Left lung (tissue), 10 donors: ENCODE data around the gene TEF. TPM values are rescaled to one million over a fixed set of nuclear protein-coding genes. Genes with fewer than 3 reads are reported as not detected.
A peak's percentile ranks its signal among the peaks of the same experiment; 100 is the strongest.

Source experiments
- ATAC-seq: fragments of 200-7000 bp; cut with Tn5 transposase; one replicate; pipeline ENCODE4 v1.9.1; 2020; ENCODE audit warnings: moderate library complexity
- DNase-seq, 4 donors: peaks; one replicate each; pipeline ENCODE4 v3.0.0-alpha.2; 2013 to 2020
- H3K27ac ChIP-seq, 2 donors: fragments of 200-600 bp; sonication (generic) in 1 of 2; one replicate each; pipeline versions ENCODE4 v1.5.0 to v1.8.0; 2020 to 2021
- H3K27me3 ChIP-seq, 2 donors: fragments of 200-600 bp; sonication (generic) in 1 of 2; one replicate each; pipeline versions ENCODE4 v1.5.0 to v1.8.0; 2020 to 2021
- H3K36me3 ChIP-seq, 2 donors: fragments of 200-600 bp; sonication (generic) in 1 of 2; one replicate each; pipeline versions ENCODE4 v1.5.0 to v1.8.0; 2020 to 2021
- H3K4me1 ChIP-seq, 2 donors: fragments of 200-600 bp; one replicate each; pipeline ENCODE4 v1.8.0; 2021
- H3K4me3 ChIP-seq, 2 donors: fragments of 200-600 bp; sonication (generic) in 1 of 2; one replicate each; pipeline versions ENCODE4 v1.5.0 to v1.8.0; 2020 to 2021; ENCODE audit warnings: mild to moderate bottlenecking in 1 of 2
- H3K9me3 ChIP-seq, 2 donors: fragments of 200-600 bp; sonication (generic) in 1 of 2; one replicate each; pipeline versions ENCODE4 v1.5.0 to v1.8.0; 2020 to 2021
- intact Hi-C, 2 donors: fragments of 100-400 bp; cut with DNase I; formaldehyde crosslinking; loops; one replicate each; pipeline versions ENCODE4 v1.11.2 to v1.14.2; 2022
- polyA plus RNA-seq, 6 donors: library from polyadenylated mRNA; unstranded; fragments of 120-200 nt; gene quantifications; one replicate each; pipeline ENCODE4 v1.2.1, GENCODE V29; 2013; ENCODE audit not compliant: insufficient read length in 6 of 6
- total RNA-seq, 2 donors: library from RNA; stranded (reverse); fragmentation: NEBNext Ultra II Directional; extraction: Animal tissue kit (Norgen Biotek cat#: 25700); gene quantifications; one replicate each; pipeline ENCODE4 v1.2.1, GENCODE V29; 2021
- TF ChIP-seq, protein P1 (sequence below), 2 donors: fragments of 200-600 bp; sonication (generic) in 1 of 2; IDR thresholded peaks; one replicate each; pipeline versions ENCODE4 v1.5.0 to v1.8.0; 2021; ENCODE audit warnings: antibody characterized with exemption in 2 of 2
- donor health status: DM: no; HTN: yes; CAD: no.
- donor health status: DM: no; HTN: no; CAD: no.

The TEF gene
- total and polyA plus RNA-seq, 8 donors = 10.2 to 17.3 (median 12.1) TPM

GRCh38 chr22:41407433-41407832 is 25.7 kb downstream of the TEF start:
- no peak overlapping the region for H3K4me3 ChIP-seq
- TF ChIP-seq, protein P1, sequence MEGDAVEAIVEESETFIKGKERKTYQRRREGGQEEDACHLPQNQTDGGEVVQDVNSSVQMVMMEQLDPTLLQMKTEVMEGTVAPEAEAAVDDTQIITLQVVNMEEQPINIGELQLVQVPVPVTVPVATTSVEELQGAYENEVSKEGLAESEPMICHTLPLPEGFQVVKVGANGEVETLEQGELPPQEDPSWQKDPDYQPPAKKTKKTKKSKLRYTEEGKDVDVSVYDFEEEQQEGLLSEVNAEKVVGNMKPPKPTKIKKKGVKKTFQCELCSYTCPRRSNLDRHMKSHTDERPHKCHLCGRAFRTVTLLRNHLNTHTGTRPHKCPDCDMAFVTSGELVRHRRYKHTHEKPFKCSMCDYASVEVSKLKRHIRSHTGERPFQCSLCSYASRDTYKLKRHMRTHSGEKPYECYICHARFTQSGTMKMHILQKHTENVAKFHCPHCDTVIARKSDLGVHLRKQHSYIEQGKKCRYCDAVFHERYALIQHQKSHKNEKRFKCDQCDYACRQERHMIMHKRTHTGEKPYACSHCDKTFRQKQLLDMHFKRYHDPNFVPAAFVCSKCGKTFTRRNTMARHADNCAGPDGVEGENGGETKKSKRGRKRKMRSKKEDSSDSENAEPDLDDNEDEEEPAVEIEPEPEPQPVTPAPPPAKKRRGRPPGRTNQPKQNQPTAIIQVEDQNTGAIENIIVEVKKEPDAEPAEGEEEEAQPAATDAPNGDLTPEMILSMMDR (IDR thresholded peaks at IDR 0.05) = no peak
- H3K27ac ChIP-seq = no peak overlapping the region
- H3K9me3 ChIP-seq = no peaks in the 10 kb centered on the region
- H3K27me3 ChIP-seq = no peaks in the 10 kb centered on the region
- H3K36me3 ChIP-seq = no peaks in the 10 kb centered on the region
- H3K4me1 ChIP-seq = peaks cover 7 to 30% of the 10 kb centered on the region in 2 donors
- intact Hi-C loops = loop anchor here in 1 of 2 donors (10.0 kb wide), 1 partner anchor 117 kb away; no protein-coding TSS in a partner anchor
- DNase-seq (no peak), ATAC-seq (no peak)

- H3K27ac ChIP-seq = no peak overlapping the region
- TF ChIP-seq, protein P1 (IDR thresholded peaks at IDR 0.05) = no peak
- no peak for DNase-seq
- H3K9me3 ChIP-seq = no peaks in the 10 kb centered on the region
- peaks cover 13 to 30% of the 10 kb centered on the region in 2 donors for H3K4me1 ChIP-seq
- H3K4me3 ChIP-seq = no peak overlapping the region
- H3K27me3 ChIP-seq = no peaks in the 10 kb centered on the region
- no peak for ATAC-seq
- intact Hi-C loops = loop anchor here in 1 of 2 donors (10.0 kb wide), 1 partner anchor 116 kb away; no protein-coding TSS in a partner anchor
- H3K36me3 ChIP-seq = no peaks in the 10 kb centered on the region
Observed at GRCh38 chr22:41408665-41409064, 26.9 kb downstream of the TEF start.

DNA sequence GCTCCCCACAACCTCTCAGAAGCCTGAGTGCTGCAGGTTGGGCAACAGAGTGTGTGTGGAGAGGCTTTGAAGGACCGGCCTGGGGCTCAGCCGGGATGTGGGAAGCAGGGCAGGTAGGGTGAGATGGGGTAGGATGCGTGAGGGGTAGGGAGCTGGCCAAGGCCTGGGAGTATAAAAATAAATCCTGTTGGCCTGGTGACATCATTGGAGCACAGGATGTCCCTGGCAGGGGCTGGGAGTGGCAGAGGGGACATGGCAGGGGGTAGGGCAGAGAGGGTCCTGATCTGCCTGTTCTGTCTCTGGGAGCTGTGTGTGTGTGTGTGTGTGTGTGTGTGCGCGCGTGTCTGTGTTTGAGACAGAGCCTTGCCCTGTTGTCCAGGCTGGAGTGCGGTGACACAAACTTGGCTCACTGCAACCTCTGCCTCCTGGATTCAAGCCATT is 28.6 kb downstream of the TEF start:
- Histone ChIP-seq H3K36me3 (no peaks in the 10 kb centered on the region), H3K9me3 (no peaks in the 10 kb centered on the region), H3K4me1 (peaks cover 16 to 35% of the 10 kb centered on the region in 2 donors), H3K27me3 (no peaks in the 10 kb centered on the region), H3K4me3 (no peak overlapping the region), H3K27ac (peak overlapping the region; percentile 23 to 65)
- intact Hi-C loops = no loop called here
- TF ChIP-seq, protein P1 (IDR thresholded peaks at IDR 0.05) = no peak
- ATAC-seq = peak; percentile 58
- peak in 2 of 4 donors; percentile 78 to 79 for DNase-seq

GRCh38 chr22:41411021-41411851 is 29.5 kb downstream of the TEF start:
- no peaks in the 10 kb centered on the region for H3K27me3 ChIP-seq
- no peak overlapping the region for H3K4me3 ChIP-seq
- no peaks in the 10 kb centered on the region for H3K9me3 ChIP-seq
- peak overlapping the region; percentile 57 to 65 for H3K27ac ChIP-seq
- intact Hi-C loops = no loop called here
- TF ChIP-seq, protein P1 (IDR thresholded peaks at IDR 0.05) = no peak
- DNase-seq (no peak), ATAC-seq (no peak)
- no peaks in the 10 kb centered on the region for H3K36me3 ChIP-seq
- peaks cover 16 to 43% of the 10 kb centered on the region in 2 donors for H3K4me1 ChIP-seq

DNA sequence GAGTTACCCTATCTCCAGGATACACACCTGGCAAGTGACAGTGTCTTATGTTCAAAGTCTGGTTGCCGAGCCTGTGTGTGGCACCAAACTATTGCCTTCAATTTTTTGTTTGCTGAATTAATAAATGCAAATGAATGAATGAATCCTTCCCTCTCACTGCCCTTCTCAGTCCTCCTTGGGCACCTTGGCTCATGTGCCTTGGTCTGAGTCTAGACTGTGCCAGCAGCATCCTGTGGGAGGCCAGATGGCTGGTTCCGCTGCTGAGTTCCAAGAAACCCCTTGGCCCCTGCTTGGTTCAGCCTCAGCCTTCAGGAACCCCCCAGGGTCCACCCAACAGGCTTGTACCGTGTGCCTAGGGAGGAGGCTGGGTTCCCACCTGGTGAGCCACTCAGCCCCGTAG is 33.8 kb downstream of the TEF start:
- DNase-seq = no peak
- H3K36me3 ChIP-seq = no peaks in the 10 kb centered on the region
- no peaks in the 10 kb centered on the region for H3K27me3 ChIP-seq
- H3K27ac ChIP-seq = no peak overlapping the region
- H3K9me3 ChIP-seq = no peaks in the 10 kb centered on the region
- peak overlapping the region in 1 of 2 donors; percentile 91 for H3K4me3 ChIP-seq
- intact Hi-C loops = no loop called here
- ATAC-seq = no peak
- TF ChIP-seq, protein P1 (IDR thresholded peaks at IDR 0.05) = no peak
- H3K4me1 ChIP-seq = peaks cover 29 to 62% of the 10 kb centered on the region in 2 donors
